HG03442 (cell line): ENCODE measurements around the gene GABRR2.

Source experiments
- ATAC-seq: cut with Tn5 transposase; IDR thresholded peaks from one replicate; pipeline ENCODE4 v1.9.1; 2021; ENCODE audit warnings: mild to moderate bottlenecking, moderate library complexity; ENCODE audit not compliant: unreplicated experiment

GABRR2 gene

DNA sequence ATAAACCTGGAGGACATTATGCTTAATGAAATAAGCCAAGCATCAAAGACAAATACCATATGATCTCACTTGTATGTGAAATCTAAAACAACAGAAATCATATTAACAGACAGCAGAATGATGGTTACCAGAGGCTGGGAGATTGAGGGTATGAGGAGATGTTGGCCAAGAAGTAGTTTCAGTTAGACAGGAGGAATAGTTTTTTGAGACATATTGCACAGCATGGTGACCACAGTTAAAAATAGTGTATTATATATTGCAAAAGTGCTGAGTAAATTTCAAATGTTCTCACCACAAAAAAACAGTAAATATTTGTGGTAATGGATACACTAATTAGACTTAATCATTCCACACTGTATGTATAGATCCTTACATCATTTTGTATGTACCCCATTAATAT lies 99.7 kb downstream of the GABRR2 start:
- no peak for ATAC-seq

DNA sequence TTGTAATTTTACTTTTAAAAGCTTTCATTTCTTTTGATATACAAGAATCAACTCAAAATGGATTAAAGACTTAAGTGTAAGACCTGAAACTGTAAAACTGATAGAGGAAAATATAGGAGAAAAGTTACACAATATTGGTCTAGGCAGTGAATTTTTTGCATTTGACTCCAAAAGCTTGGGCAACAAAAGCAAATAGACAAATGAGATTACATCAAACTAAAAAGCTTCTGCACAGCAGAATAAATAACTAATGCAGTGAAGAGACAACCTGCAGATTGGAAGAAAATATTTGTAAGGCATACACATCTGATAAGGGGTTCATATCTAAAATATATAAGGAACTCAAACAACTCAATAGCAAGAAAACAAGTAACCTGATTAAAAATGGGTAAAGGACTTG lies 100.9 kb downstream of the GABRR2 start:
- no peak for ATAC-seq

DNA sequence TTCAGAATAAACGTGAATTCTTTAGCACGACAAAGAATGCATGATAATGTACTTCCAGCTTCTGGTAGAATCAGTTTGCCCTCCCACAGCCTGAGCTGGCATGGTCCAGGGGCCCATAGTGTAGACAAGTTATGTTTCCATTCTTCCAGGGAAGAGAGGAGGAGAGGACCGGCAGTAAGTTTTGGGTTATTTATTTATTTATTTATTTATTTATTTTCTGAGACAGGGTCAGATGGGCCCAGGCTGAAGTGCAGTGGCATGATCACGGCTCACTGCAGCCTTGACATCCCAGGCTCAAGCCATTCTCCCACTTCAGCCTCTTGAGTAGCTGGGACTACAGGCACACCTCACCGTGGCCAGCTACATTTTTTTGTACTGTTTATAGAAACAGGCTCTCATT lies 102.6 kb downstream of the GABRR2 start:
- ATAC-seq = no peak

DNA sequence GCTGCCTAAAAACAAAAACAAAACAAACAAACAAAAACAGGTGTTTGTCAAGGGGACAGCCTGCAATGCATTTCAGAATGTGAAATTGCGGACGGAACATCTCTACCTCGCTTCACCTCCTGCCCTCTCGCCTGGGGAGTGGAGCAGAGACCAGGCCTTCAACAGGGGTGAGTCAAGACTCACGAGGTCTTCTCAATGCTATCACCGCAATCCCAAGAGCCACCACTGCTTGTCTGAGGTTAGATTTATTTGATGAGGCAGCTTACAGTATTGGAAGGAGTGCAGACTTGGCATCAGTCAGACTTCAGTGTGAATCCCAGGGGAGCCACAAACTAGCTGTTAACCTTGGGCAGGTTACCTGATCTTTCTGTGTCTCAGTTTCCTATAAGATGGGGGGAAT lies 105.6 kb downstream of the GABRR2 start:
- ATAC-seq = no peak

DNA sequence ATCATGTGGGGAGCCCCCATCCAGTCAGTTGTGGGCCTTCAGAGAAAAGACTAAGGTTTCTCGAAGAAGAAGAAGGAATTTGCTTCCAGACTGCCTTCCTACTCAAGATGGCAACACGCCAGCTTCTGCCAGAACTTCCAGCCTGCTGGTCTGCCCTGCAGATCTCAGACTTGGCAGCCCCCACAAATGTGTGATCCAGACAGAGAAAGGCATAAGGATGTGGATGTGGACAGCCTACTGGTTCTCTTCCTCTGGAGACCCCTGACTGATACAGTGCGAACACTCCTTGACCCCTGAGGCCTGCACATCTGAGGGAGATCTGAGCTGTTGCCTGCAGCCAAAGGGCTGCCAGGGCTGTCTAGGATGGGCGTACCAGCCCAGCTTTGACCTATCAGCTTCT lies 106.5 kb downstream of the GABRR2 start:
- no peak for ATAC-seq
